Measurements from ENCODE around the gene TNN.

DNA sequence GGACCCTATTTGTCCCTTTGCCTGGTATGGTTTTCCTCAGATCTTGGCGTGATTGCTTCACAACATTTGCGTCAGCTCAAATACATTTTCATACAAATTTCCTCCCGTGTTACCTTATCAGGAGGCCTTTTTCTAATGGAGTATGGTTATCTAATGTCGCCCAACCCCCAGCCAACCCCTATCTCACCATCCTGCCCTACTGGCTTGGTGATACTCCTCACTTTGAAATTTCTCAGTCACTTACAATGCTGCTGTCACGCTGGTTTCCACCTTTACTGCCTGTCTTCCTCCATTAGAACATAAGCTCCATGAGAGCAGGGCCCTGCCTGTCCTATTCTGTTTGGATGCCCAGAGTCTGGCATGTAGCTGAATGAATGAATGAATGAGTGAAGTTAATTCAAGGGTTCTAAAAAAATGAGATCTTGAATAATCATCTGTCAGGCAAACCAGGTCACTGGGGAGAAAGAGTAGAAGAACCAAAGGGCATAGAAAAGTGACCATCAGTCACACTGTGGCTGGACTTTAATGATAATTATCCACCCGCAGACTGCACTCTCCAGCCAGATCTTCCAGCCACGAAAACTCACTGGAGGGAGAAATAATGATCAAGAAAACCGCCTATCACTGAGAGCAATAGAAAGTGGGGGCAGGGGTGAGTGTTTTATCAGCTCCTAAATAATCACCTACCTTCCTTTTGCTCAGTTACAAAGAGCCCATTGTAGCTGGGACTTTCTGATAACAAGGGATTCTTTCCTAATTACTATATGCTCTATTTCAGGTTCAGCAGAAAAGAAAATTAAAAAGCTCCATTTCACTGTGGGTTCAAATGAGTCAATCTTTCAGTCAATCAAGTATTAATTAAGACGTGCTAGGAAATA is 103.6 kb downstream of the TNN start:
- TF ChIP-seq, protein P1, sequence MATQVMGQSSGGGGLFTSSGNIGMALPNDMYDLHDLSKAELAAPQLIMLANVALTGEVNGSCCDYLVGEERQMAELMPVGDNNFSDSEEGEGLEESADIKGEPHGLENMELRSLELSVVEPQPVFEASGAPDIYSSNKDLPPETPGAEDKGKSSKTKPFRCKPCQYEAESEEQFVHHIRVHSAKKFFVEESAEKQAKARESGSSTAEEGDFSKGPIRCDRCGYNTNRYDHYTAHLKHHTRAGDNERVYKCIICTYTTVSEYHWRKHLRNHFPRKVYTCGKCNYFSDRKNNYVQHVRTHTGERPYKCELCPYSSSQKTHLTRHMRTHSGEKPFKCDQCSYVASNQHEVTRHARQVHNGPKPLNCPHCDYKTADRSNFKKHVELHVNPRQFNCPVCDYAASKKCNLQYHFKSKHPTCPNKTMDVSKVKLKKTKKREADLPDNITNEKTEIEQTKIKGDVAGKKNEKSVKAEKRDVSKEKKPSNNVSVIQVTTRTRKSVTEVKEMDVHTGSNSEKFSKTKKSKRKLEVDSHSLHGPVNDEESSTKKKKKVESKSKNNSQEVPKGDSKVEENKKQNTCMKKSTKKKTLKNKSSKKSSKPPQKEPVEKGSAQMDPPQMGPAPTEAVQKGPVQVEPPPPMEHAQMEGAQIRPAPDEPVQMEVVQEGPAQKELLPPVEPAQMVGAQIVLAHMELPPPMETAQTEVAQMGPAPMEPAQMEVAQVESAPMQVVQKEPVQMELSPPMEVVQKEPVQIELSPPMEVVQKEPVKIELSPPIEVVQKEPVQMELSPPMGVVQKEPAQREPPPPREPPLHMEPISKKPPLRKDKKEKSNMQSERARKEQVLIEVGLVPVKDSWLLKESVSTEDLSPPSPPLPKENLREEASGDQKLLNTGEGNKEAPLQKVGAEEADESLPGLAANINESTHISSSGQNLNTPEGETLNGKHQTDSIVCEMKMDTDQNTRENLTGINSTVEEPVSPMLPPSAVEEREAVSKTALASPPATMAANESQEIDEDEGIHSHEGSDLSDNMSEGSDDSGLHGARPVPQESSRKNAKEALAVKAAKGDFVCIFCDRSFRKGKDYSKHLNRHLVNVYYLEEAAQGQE (IDR thresholded peaks at IDR 0.05; ENCODE audit: insufficient replicate concordance, low read depth) = no peak
- TF ChIP-seq, protein P2, sequence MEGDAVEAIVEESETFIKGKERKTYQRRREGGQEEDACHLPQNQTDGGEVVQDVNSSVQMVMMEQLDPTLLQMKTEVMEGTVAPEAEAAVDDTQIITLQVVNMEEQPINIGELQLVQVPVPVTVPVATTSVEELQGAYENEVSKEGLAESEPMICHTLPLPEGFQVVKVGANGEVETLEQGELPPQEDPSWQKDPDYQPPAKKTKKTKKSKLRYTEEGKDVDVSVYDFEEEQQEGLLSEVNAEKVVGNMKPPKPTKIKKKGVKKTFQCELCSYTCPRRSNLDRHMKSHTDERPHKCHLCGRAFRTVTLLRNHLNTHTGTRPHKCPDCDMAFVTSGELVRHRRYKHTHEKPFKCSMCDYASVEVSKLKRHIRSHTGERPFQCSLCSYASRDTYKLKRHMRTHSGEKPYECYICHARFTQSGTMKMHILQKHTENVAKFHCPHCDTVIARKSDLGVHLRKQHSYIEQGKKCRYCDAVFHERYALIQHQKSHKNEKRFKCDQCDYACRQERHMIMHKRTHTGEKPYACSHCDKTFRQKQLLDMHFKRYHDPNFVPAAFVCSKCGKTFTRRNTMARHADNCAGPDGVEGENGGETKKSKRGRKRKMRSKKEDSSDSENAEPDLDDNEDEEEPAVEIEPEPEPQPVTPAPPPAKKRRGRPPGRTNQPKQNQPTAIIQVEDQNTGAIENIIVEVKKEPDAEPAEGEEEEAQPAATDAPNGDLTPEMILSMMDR (IDR thresholded peaks at IDR 0.05; ENCODE audit: insufficient read depth, low read length) = no peak

All from HL-60 (cell line).